GM19438 (cell line): ENCODE results near the gene RNASE8.
"Not testable (repeated sequence)": the region's sequence is repeated elsewhere in the genome, so short reads cannot be mapped to it uniquely, and the experiment has no call there.

ENCODE experiments used
- ATAC-seq: cut with Tn5 transposase; IDR thresholded peaks from one replicate; pipeline ENCODE4 v1.9.1; 2021; ENCODE audit warnings: low read depth; ENCODE audit not compliant: unreplicated experiment

Gene RNASE8, protein sequence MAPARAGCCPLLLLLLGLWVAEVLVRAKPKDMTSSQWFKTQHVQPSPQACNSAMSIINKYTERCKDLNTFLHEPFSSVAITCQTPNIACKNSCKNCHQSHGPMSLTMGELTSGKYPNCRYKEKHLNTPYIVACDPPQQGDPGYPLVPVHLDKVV

DNA sequence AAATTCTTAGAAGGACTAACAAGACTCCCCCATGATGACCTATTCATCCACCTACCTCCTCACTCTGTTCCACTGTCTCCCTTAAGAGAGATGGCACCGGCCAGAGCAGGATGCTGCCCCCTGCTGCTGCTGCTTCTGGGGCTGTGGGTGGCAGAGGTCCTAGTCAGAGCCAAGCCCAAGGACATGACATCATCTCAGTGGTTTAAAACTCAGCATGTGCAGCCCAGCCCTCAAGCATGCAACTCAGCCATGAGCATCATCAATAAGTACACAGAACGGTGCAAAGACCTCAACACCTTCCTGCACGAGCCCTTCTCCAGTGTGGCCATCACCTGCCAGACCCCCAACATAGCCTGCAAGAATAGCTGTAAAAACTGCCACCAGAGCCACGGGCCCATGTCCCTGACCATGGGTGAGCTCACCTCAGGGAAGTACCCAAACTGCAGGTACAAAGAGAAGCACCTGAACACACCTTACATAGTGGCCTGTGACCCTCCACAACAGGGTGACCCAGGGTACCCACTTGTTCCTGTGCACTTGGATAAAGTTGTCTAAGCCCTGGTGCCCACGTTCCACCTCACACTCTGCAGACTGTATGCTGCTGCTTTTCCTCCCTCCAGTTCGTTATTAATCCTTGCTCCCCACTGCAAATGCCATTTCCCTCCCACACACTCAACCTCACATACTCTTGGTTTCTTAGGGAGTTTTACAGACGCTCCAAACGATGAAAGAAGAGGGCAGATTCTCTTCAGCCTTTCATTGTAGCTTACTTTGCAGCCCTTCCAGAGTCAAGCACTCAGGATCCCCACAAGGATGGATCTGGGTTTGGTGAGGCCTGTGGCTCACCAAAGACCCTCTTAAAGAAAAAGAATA lies at the start of gene RNASE8:
RNASE8 (plus strand) TSS at position 20 of the 873 bp plus-strand sequence; CDS start at position 91, 71 bp downstream.
- ATAC-seq, result no peak

DNA sequence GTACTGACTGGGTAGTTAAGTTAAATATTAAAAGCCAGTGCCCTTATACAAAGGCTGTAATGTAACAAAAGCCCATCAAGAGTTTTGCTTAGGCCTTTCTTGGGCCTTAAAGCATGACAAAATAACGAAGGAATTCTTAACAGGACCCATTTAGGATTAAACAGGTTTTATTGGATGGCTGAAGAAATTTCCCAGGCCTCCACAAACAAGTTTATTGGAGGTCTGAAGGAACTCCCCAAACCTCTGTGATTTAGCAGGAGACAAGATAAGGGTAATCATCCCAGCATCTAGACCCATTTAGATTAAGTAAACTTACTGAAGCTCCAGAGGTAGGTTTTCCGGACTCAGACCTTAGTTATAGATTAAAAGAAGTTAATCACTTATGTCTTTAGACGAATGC lies 47.9 kb upstream of the RNASE8 start:
- ATAC-seq, result not testable (repeated sequence)

DNA sequence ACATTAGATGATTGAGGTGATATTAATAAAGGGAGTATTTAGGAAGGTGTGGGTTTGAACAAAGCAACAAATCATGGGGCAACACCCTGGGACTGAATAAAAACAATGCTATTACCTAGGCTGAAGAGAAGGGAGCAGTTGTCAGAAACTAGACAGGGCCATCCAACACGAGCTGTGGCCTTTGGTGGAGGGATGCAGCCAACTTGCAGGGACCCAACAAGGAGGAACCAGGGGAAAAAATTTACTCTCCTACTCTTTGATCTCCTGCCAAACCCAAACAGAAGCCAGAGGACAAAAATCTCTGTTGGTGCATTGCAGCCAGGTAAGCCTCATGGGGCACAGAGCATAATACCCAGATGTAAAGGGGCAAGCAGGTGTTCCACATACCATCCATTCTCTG lies 46.5 kb upstream of the RNASE8 start:
- no peak for ATAC-seq

DNA sequence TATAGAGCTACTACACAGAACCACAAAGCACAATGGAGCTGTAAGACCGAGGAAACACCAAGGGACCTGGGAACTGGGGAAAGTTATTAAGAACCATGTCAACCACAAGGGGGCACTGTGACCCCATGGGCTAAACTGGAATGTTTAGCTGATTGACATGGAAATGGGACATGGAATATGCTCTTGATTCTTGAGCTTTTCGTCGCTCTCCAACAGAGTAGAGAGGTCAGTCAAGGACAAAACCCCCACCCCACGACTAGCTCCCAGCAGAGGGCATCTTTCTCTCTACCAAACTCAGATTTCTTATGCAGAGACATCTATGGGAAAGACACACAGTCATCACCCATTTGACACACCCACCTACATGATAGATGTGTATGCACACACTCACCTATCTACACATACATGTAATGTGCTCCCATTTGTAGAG lies 42.8 kb upstream of the RNASE8 start:
- ATAC-seq, result no peak

DNA sequence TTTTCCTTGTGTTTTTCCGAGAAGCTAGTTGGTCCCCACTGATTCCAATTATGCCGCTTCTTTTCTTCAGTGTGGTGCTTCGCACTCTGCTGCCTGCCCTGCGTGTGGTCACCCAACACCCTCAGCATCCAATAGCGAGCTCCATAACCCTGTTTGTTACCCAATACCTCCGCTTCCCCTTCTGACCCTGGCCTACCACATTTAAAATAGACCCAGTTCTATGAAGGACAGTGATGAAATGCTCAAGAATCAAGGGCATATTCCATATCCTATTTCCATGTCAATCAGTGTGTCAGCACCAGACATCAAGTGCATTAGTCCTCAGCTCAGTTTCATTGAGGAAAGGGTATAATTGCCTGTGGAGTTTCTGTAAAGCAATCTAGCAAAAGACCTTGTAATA lies 42.3 kb upstream of the RNASE8 start:
- no peak for ATAC-seq

DNA sequence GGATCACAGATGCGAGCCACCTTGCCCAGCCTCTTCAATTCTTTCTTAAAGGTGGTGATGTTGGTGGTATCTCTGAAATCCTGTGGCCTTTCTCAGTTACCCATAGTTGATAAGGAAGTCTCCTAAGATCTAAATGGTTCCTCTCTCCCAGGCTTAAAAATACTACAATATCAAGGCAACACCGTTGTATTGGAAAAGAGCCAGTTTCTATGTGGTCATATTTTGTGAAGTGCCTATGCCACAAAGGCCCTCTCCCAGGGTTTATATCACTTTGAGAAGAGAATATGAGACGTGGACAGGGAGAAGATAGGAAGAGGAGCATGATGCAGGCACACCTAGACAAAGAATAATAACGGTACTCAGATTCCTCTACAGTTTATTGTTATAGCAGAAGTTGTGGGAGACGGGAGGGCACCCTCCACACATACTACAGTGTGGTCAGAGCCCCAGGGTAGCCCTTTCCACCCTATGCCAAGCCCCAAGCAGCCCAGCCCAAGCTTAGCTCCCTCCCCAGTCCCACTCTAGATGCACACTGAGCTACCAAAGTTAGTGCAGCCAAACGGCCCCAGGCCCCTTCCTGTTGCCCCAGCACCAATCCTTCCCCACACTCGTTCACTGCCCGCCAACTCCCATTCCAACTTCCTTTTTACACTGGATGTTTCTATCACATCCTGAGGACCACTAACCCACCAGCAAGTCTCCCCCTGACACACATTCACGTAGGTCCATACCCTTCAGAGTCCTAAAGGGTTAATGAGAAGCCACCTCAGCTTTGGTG lies 41.0 kb upstream of the RNASE8 start:
- no peak for ATAC-seq

DNA sequence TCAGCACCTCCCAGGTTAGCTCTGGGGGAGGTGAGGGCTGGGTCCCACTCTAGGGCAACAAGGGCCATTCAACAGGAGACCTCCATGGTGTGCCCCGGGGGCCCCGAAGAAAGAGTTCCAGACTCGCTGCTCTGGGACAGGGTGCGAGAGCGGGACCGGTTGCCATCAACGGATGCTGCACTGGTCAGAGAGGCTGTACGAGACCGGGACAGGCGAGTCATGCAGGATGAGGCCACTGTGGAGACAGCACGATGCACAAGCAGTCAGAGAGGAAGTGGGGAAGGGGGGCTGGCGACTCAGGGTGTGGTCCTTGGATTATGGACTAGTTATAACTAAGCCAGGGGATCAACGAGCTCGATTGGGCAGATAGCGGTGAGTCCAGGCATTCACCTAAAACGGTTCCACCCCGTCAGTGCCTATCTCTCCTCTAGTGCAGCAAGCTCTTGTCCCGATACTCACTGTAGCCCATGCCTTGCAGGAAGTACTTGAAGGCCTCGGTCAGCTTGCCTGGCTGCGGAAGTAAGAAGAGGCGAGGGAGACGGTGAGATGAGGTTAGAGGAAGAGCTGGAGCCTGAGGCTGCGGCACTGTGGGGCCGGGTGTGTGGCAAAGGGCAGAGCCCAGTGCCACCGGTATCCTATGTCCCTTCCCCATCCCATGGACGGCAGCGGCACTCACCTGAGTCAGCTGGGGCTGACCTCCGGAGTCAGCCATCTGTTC lies 39.9 kb upstream of the RNASE8 start:
- no peak for ATAC-seq

DNA sequence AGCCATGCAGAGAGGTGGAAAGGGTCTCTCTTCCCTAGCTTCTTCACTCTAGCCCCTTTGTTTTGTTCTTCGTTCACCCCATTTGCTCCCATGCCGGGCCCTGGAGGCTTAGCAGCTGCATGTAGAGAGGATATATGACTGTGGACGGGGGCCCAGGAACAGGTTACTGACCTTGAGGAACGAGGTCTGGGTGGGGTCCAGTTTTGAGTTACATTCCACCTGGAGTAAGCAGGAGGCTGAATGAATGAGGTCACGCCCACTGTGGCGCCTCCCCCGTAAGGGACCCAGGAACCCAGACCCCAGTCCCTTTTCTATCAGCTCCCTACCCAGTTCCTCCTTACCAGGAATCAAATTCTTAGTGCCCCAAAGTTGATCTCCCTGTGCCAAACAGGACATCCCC lies 39.3 kb upstream of the RNASE8 start:
- ATAC-seq, result no peak

DNA sequence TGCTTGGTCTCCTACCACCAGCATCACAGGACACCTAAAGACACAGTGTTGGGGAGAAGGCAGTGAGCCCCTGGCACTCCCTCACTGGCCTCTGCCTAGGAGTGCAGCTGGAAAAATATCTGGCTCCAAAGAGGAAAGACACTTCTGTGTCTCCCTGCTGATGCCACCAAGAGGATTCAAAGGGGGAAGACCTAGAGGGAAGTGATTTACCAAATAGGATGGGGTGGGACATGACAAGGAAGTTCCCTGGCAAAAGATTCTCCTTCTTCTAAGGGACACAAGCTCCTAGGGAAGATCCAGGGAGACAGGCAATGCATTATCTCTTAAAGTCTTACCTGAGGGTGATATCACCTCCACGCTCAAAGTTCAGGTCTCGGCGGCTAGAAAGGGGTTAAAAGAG lies 38.8 kb upstream of the RNASE8 start:
- ATAC-seq, result no peak

DNA sequence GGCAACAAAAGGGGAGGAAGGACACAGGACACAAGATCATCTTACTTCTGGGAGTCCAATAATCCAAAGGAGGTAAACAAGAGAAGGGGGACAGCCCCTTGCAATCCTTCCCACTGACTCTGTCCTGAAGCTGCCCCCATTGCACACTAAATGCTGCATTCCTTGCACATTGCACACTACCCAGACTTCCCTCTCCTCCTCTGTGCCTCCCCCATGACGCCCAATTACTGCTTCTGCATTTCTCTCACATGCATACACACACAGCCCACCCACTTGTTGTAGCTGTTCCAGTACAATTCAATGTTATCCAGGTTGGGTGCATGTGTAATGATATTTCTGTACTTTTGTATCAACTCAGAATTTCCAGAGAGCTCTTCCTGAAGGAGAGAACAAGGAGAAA lies 38.3 kb upstream of the RNASE8 start:
- no peak for ATAC-seq

DNA sequence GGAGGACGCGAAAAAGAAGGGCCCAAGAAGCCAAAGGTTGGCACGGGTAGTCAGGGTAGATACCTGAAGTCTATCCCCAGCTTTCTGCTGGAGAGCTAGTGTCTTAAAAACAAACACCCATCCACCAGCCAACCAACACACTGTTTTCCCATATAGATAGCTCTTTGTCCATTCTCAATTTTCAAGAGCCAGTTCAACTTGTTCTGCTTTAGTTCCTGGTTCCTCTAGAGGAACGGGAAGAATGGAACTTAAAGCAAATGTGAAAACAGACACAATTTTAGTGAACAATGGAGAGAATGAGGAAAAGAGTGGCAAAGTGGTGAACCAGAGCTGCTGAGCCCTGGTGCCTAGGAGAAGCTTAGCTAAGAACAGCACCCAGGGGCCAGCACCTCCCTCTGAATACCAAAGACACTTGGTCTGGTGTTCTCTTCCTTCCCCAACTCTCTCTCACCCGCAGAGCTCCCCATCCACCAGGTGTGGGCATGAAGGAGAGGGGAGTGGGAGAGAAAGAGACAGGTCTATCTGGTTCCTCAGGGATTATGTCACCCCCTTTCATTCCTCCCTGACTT lies 36.6 kb upstream of the RNASE8 start:
- ATAC-seq, result no peak

DNA sequence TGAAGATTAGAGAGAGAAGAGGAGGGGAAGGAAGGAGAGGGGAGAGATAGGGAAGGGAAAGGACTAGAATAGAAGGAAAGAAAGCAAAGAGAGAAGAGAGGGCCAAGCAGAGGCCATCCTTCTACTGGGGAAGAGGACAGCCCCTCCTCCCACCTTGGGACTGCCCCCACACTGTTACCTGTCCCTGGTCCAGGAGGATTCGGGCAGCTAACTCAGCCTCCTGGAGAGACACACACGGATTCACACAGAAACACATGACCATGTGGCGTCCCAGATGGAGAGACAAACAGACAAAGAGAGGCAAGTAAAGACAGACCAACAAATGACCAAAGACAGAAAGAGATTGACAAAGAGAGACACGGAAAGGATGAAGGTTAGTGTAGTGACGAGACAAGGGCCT lies 34.9 kb upstream of the RNASE8 start:
- ATAC-seq, result no peak

DNA sequence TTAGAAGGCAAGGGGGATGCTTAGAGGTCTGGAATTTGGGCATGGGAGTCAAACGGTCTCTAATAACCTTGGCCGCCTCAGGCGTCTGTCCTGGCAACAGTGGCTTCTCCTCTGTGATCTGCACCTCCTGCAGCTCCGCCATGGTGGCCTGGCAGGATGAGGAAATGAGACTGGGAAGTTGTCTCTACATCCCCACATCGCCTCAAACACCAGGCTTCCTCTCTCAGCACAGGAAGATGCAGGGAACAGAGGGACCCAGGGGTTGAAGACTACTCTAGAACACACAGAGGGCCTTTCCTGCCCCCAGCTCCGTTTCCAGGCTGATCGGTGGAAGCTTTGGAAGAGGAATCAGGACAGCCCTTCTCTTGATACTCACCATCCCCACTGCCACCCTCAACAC lies 34.4 kb upstream of the RNASE8 start:
- no peak for ATAC-seq

DNA sequence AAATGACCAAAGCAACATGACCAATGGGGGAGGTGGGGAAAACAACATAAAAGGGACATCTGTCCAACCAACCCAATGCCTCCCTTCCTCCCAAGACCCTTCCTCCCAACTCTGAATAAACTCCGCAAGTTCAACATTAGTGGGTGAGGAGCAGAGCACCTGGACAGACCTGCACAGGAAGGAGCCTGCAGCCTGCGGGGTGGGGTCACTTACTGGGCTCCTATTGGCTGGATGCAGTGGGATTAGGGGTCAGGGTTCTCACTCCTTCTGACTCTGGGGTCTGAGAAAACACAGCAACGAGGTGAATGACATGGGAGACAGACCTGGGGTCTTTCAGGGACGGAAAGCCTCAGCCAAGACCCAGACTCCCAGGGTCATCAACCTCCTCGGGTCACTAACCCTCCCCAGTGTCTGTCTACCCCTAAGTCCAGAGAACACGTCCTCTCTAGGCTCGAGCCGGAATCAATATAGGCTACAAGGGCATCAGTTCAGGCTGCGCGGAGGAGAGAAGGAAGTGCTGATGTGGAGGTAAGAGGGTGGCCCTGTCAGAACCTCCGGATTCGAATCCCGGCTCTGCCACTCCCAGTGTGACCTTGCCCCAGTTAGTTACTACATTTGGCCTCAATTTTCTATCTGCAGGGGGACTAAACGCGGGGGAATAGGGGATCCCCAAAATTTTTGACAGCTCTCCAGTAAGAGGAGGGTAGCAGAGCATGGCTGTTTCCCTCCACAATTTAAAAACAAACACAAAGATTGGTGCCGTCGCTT lies 33.6 kb upstream of the RNASE8 start:
- no peak for ATAC-seq

DNA sequence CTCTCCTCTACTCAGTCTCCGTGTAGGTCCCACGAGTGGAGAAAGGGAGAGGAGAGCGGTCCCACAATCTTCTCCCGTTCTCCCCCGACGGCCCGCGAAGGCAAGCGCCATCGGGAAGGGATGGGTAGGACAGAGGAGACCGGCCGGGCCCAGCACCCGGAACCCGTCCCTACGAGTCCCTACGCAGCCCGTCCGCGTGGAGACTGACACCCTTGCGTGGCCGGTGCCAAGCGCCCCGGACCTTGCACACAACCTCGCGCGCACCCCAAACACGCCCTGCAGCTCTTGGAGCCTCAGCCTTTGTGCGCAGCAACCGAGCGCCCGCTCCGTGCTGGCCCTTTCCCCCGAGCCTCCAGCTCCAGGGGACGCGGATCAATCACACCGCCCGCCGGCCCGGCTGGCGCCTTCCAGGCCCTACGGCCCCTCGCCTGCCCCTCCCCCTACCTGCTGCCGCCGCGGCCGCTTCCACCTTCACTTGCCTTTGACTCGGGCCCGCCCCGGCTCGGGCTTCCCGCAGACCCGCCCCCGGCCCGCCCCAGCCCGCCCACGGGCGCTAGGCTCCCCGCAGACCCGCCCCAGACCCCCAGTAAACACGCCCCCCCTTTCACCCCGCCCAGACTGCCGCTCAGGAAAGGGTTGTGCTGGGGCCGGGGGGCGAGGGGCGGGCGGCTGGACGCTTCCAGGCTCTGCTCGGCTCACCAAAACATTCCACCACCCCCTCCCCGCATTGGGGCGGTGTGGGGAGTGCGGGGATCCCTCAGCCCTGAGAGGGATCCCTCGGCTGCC lies 32.8 kb upstream of the RNASE8 start, which contains the start of gene NDRG2:
NDRG2 (minus strand) TSS at position 477 of the 786 bp plus-strand sequence. CDS start 1,746 bp downstream, outside the sequence.
- no peak for ATAC-seq

DNA sequence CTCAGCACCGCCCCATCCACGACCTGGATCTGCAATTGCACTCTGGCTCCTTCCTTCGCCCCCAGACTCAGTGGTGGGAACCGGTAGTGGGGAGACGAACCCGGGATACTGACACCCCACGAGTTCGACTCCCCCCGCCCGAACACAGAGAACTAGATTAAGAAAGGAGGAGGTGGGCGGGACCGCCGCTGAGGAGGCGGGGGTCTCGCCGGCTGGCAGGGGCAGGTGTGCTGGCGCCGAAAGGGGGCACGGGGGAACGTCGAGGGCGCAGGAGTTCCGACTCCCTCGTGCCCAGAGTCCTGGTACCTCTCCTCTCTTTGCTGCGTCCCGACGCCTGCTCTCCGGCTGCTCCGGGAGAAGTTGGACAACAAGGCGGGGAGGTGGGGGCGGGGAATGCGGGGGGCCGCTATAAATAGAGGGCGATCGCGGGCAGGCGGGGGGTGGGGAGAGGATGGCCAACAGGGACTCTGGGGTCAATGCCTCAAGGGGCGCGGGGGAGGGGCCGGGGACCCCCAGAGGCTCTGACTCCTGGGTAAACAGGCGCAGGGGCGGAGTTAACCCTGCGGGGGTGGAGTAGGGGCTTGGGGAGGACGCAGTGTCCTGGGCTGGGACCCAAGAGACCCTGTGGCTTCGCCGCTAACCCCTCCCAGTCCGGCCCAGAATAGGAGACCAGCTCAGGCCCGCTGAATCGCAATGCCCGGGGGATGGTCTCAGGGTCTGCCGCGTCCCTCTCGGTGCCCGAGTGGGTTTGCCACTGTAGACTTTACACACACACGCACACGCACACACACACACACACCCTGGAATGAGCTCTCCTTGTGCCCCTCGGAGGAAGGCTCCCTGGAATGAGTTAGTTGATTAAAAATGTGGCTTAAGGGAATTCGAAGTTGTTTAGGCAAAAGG lies 32.0 kb upstream of the RNASE8 start:
- no peak for ATAC-seq

DNA sequence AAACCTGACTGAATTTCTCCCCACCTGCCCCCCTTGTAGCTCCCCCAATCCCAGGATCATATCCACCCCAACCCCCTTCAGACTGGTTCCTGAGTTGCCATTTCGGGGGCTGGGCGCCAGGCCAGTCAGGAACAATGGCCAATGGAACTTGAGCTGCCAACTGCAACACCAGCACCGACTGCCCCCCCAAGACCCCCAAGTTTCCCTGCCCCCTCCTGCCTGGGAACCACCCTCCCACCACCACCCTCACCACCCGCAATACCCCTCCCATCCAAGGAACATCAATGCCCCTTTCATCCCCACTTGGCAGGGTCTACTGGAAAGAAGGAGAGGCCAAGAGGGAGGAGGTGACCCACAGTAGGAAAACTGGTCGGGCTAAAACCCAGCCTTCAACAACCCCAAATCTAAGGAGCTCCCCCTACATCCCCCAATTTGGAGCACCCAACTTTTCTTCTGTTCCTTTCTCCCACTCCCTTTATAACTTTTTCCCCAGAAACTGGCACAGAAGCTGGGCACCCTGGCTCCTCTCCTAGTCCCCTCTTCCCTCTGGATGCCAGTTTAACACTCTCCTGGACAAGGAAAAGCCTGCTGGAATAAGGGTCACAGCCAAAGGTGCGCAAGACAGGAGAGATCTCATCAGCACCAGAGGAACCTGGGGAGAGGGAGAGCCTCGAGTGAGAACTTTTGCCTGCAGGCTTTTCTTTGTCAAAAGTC lies 31.2 kb upstream of the RNASE8 start:
- no peak for ATAC-seq
